Activated CD8-positive, alpha-beta memory T cell treated with anti-CD3 and anti-CD28 coated beads, Interleukin-2, amount 50 U/mL, for 24 hours (primary cell): ENCODE results near the gene OTUB1.

Source experiments
- DNase-seq: peaks from one replicate; pipeline ENCODE4 v3.0.0-alpha.2; 2020; ENCODE audit errors: extremely low read depth

OTUB1 gene

DNA sequence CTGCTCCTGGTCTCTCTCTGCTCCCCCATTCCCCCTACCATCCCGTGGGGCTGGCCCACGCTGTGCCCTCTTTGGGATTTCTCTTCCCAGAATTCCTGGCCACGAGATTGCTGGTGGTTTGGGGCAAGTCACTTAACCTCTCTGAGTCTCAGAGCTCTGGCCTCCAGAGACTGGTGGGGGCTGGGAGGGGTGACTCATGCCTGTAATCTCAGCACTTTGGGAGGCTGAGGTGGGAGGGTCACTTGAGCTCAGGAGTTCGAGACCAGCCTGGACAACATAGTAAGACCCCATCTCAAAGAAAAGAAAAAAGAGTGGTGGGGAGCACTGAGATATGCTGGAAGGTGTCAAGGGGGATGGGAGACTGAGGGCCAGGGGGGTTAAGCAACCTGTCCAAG is 18.3 kb downstream of the OTUB1 start:
- no peak for DNase-seq

DNA sequence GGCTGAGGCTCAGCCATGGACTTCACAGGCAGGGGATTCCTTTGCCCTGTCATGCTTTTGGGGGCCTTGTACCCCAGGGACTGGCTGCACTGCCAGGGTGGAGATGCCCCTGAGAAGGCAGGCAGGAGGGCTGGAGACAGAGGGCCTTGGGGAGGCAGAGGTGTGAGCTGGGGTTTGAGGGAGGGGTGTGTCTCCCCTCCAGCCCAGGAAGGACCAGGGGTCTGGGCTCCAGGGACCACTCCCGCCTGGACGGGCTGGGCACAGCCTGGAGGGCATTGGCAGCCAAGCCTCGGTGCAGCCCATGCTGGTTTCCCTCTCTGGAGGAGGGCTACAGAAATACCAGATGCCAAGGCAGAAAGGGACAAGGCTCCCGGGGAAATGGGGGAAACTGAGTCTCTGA is 19.5 kb downstream of the OTUB1 start:
- DNase-seq = no peak

DNA sequence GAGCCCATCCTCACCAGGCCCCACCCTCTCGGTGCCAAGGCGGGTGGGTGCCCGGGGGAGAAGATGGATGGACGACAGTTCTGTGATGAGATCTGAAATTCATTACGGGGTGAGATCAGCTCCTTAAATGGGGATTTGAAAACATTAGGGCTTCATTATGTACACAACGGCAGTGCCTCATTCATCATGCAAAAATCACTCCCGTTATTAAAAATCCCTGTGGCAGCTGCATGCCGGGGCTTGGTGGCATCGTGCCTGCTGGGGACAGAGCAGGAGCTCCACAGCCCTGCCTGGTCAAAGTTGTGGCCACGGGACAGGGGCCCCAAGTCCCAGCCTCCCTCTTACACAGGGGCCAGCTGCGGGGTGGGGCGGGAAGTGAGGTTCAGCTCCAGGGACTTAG is 20.2 kb downstream of the OTUB1 start:
- DNase-seq = no peak

DNA sequence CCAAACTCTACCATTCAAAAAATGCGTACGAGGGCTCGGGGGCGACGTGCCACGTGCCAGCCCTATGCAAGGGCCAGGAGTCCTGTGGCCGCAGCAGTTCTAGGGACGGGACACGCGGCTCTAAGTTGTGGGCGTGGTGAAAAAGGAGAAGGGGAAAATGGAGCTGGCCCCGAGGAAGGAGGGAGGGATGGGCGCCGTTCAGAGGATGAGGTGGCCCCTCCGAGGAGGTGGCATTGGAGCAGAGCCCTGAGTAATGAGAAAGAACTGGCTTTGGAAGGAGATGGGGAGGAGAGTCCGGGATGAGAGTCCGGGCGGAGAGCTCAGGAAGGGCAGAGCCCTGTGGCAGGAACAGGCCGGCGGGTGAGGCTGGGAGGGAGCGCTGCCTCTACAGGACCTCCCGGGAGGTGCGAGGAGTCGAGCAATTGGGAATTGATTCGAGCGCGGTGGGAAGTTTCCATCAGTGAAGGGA is 21.0 kb downstream of the OTUB1 start:
- DNase-seq = no peak

DNA sequence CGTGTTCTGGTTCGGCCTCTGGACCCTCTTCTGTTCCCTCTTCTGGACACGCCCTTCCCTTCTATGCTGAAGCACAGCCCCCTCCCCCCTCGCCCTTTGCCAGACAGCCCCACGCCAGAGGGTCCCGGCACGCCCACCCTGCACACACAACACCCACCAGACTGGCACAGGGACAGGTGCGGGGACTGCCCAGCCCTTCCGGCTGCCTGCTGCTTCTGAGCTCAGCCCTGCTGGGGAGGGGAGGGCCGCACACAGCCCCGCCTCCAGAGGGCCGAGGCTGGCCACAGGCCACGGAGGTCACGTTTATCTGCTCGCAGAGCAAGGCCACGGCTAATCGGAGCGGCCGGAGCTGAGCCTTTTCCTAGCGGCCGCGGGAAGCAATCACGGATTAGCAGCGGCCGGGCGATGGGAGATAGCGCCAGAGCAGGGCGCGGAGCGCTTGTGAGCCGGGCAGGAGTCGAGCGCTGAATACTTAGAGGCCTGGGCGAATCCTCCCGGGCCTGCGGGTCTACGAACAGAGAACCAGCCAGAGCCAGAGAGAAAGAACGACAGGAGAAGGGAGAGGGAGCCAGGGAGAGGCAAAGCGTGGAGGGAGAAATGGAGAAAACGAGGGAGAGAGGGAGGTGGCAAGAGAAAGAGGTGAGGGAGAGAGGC is 21.5 kb downstream of the OTUB1 start:
- no peak for DNase-seq

DNA sequence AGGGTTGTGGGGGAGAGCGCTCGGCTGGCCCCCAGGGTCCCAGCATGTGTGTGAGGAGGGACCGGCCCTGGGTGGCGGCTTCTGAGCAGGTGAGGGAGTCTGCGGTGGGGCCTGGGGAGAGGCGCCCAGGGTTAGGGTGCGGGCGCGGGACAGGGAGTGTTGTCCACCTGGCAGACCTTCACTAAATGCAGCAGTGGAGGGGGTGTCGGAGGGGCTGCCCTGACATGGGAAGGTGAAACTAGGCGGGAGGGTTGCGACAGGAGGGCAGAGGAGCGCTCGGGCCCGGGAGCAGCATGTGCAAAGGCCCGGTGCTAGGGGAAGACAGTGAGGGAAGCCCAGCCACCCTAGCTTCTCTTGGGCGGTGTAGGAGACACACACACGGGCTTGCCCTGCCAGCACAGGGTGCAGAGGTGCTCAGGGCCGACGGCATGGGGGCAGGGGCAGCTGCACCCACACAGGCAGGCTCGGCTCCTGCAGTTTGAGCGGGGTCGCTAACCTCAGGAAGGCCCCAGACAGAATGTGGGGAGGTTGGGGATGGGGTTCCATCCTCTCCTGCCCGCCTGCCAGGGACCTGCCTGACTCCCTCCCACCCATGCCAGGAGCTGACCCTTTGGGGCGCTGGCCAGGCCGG is 22.2 kb downstream of the OTUB1 start:
- no peak for DNase-seq

DNA sequence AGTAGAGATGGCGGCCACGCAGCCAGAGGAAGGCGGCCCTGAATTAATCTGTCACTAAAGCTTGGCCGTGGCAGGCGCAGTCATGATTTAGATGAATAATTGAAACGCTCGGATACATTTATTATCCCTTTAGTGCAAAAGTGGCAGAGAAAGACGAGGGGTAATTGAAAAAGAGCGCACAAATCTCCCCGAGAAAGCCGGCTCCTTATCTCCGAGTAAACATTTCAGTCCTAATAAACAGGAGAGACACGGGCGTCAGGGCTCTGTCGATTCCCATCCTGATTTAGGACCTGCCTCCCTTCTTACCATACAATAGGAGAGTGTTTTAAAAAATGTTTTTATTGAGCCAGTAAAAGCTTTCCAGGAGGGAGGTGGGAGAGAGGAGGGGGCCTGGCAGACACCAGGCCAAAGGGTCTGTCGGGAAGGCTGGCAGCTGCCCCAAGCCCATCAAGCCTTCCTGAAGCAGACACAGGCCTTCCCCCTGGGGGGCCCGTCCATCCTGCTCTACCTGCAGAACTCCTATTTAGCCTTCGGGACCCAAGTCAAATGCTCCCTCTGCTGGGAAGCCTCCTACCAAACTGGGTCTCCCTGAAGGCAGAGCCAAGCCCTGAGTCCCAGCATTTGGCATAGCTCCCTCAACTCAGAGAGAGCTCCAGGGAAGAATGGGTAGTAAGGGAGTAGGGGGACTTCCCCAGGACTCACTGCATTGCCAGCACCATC is 22.8 kb downstream of the OTUB1 start:
- DNase-seq = no peak

DNA sequence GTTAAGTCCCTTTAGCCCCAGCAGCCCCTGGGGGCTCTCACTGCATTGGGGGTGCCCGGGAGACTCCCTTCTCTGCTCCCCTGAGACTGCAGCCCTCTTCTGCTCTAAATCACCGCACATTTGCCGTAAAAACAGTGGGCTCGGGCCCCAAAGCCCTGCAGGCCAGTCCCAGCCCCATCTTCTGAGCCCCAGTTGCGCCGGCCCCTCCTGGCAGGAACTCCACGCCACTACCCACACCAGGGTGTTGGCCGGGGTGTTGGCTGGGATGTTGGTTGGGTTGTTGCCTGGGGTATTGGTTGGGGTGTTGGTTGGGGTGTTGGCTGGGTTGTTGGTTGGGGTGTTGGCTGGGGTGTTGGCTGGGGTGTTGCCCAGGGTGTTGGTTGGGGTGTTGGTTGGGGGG is 23.5 kb downstream of the OTUB1 start:
- DNase-seq = no peak

DNA sequence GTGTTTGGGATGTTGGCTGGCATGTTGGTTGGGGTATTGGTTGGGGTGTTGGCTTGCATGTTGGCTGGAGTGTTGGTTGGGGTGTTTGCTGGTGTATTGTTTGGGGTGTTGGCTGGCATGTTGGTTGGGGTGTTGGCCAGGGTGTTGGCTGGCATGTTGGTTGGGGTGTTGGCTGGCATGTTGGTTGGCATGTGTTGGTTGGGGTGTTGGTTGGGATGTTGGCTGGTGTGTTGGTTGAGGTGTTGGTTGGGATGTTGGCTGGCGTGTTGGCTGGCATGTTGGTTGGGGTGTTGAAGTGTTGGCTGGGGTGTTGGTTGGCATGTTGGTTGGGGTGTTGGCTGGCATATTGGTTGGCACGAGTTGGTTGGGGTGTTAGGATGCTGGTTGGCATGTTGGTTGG is 24.5 kb downstream of the OTUB1 start:
- no peak for DNase-seq

DNA sequence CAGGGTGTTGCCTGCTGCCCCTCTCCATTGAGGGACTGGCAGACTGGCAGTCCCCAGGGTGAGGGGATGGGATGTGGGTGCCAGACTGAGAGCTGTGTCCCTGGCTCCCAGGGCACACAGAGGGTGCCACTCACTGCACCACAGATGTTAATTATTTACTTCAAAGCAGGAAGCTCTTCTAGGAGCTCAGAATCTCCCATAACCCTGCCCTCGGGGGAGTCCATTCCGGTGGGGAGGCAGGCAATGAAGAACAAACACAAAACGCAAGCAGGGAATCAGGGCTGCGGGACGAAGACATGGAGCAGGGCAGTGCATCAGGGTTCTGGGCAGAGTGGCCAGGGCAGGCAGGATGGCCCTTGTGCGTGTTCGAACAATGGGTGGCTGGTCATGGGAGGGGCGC is 25.1 kb downstream of the OTUB1 start:
- no peak for DNase-seq

DNA sequence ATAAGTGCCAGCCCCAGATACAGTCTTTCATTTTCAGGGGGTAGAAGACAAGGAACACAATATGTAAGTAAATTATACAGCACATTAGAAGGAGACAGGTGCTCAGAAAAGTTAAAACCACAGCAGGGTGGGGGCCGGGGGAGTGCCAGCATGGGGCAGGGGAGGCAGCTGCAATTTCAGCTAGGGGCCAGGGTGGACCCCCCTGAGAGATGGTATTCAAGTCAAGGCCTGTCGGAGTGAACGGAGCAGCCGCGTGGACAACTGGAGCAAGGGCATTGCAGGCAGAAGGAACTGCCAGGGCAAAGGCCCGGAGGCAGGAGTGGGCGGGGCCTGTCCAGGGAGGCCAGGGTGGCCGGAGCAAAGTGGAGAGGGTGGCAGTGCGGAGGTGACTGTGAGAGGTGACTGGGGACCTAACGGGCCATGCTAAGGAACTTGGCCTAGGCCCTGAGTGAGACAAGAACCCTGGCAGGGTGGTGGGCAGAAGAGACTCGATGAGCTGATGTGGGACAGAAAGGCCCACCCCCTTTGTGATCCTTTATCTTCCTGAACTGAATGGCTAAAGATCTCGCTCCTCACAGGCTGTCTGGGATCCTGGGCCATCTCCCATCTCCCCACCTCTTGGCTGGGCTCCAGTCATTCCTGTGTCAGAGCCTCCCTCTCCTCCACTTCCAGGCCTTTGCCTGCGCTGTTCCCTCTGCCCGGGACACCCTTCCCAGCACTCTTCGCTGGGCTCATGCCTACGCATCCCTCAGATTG is 27.1 kb downstream of the OTUB1 start:
- DNase-seq = no peak

DNA sequence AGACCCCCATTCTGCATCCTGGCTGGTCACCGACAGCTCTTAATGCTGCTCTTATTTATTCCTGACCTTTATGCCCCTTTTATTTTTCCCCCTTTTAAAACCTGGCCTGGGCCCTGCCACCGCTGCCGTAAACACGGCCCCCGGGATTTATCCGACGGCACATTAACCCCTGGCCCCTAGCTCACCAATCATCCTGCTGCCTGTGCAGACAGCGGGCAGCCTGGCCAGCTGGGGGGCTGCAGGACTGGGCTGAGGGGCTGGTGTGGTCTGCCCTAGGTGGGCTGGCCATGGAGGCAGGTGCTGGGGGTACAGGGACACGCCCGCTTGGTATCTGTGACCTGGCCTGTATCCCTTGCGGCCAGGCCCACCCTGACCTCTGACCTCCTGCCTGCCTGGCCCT is 28.1 kb downstream of the OTUB1 start:
- no peak for DNase-seq

DNA sequence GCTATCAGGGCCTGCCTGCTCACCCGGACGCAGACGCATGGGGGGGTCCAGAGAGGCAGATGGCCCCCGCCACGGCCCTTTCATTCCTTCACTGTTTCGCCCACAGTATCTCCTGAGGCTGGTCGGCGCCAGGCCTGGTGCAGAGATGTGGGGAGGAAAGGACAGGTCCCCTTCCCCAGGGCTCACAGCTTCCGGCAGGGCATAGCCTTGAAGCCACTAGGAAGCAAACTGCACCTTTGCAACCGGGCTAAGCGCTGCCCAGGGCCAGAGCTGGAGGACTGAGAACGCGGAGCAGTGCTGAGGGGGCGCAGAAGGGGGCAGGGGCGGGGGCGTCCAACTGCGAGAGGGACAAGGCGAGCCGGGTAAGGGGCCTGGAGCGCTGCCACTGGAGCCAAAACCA is 29.3 kb downstream of the OTUB1 start:
- no peak for DNase-seq

DNA sequence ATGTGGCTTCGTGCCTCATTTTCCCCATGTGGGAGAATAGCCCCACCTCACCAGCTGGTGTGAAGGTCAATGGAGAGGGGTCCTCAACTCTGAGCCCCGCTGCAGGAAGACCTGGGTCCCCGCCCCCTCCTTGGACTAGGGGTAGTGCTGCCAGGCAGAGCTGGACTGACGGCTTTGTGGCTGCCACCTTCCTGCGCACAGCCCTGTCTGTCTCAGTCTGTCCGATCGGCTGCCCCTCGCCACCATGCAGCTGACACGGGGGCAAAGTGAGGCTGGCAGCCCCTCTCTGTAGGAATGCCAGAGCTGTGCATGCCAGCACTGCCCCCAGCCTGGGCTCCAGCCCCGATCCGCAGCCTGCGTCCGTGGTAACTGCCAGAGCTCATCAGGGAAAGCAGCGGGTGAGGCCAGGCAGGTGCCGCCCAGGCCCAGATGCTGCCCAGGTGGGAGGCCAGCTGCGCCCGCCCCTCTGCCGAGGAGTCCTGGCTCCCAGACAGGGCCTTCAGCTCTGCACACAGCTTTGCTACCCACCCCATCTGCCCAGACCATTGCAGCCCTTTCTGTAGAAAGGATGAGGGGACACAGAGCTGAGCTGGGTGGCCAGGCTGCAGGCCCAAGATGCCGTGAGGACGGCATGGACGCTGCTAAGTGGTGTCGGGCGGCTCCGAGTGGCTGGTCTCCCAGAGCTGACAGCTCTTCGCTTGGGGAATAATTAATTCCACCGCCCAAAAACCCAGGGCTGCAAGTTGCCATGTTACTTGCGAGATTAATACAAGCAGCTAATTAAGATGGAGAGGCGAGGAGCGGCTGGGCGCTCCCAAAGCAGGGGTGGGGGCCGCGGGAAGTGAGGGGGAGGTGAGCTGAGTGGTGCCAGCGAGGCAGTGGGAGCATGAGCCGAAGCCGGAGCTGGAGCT is 30.0 kb downstream of the OTUB1 start:
- no peak for DNase-seq

DNA sequence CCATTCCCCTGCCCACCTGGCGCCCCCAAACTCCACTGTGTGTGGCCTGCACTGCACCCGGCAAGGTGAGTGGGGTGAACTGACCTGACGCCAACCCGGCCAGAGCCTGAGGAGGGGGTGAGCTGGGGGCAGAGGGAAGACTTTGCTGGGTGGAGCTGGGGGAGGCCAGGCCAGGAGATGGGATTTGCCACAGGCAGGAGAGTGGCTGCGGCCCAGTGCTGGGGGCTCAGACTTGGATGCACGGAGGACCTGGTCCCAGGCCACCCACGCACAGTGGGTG is 31.6 kb downstream of the OTUB1 start:
- DNase-seq = no peak

DNA sequence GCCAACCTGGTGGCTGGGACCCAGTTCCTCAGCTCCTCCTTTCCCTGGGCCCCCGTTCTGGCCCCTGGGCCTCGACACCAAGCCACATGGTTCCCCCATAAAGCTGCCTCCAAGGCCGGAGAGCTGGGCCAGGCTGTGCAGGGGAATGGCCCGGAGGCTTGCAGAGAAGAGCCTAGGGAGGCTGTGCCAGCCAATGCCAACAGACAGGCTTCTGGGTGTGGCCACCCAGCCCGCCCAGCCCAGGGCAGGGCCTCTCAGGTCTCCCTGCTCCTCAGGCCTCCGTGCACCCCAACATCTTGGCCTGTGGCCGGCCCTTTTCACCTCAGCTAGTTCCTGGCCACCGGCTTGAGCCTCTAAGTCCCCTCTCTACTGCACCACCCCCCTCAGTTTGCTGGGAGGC is 32.1 kb downstream of the OTUB1 start:
- no peak for DNase-seq

DNA sequence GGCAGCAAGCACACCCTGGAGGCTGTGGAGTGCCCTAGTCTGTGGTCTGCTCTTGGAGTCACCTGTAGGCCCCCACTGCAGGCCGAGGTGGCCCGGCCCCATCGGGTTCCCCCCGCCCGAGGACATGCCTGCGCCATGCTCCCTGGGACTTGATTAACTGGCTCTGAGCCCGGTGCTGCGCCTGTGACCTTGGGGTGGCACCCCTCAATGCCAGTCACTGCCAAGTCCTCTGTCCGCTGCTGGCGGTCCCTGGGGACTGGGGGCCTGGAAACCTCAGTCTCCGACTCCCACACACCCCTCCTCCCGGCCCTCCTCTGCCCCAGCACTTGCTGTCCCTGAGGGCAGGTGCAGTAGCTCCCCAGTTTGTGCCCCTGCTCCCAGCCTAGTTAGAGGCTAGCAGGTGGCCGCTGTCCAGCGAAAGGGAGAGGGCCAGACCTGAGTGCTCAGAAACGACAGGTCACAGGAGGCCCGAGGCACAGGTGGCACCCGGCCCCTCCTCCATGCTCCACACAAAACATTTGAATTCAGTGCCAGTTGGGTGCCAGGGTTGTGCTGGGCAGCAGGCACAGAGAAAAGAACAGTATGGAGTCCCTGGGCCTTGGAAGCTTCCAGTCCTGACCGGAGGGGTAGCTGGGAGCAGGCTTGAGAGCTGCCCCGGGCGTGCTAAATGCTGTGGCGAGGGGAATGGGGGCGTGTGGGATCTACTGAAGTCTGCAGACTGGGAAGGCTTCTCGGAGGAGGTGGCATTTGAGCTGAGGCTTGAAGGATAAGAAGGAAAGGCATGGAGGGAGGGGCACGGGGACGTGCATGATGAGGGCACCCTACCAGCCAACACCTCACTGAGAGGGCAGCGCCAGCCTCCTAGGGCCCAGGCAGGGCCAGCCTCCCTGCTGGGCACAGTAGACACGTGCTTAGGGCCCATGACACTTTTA is 33.1 kb downstream of the OTUB1 start:
- DNase-seq = no peak

DNA sequence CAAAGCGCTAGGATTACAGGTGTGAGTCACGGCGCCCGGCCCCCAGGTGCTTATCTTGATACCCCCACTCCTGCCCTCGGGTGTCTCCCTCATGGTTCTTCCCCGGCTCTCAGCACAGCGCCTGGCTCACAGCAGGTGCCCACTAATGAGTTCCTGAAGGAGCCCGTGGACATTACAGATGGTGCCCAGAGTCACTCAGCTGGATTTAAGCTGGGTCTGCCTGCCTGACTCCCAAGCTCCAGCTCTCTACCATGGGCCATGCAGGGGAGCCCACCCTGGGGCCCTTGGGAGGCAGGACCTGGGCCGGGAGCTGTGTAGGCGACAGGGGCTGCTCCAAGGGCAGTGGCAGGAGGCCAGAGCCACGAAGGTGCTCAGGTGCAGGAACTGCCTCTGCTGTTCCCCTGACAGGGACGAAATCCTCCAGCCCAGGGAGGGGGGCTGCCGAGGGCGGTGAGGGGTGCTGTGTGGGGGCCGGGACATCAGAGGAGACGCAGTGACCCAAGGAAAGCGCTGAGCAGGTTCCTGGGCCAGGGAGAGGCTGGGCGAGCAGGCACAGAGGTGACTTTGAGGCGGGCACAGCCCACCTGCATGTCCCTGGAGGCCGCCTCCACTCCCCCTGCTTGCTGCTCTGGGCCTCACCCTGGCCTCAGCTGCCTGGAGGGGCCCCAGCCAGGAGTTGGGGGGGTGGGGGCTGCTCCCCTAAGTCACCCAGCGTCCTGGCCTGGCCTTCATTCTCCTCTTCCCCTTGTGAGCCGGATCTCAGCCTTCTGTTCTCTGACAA is 34.9 kb downstream of the OTUB1 start:
- no peak for DNase-seq

DNA sequence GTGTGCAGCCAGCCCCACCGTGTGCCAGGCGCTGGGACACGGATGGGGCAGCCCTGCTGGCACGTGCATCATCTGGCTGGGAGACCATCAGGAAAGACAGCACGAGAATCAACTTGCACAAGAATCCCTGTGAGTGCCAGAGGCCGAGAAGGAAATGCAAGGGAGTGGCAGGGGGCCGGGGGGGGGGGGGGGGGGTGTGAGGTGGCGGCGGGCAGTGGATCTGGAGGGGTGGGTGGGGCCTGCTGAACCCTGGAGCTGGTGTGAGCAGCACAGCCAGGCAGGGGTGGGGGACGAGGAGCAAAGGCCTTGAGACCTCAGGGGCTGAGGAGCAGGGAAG is 35.5 kb downstream of the OTUB1 start:
- DNase-seq = no peak
